ENCODE results near the gene CNTNAP5. TPM values are rescaled to one million over a fixed set of nuclear protein-coding genes. Genes with fewer than 3 reads are reported as not detected.

Gene CNTNAP5
- total RNA-seq, 1 experiment from 2014 or later = not detected

GRCh38 chr2:124560592-124561112 lies 535.6 kb downstream of the CNTNAP5 start:
- H3K9me3 Mint-ChIP-seq (ENCODE audit: low read depth, unreplicated experiment) = peaks cover 30% of the 10 kb centered on the region
- BruUV-seq (replicated peaks) = no TSS peak
- H3K27ac Mint-ChIP-seq (ENCODE audit: unreplicated experiment) = no peak overlapping the region
- H3K4me3 Mint-ChIP-seq (ENCODE audit: low read depth, unreplicated experiment) = no peak overlapping the region
- H3K4me1 Mint-ChIP-seq (ENCODE audit: low read depth, unreplicated experiment) = no peaks in the 10 kb centered on the region
- intact Hi-C loops (cut with micrococcal nuclease; ENCODE audit: unreplicated experiment) = no loop called here
- H3K27me3 Mint-ChIP-seq (ENCODE audit: unreplicated experiment) = no peaks in the 10 kb centered on the region
- H3K36me3 Mint-ChIP-seq (ENCODE audit: insufficient read depth, unreplicated experiment) = no peaks in the 10 kb centered on the region
- CTCF ChIA-PET = interaction anchor here (0.6 kb wide), 1 partner anchor 13 kb away, joined by 5 read pairs; no protein-coding TSS in a partner anchor
- no peak for TF ChIP-seq CTCF (IDR thresholded peaks at IDR 0.05; ENCODE audit: unreplicated experiment)
- DNase-seq = no peak

GRCh38 chr2:124561486-124561885 lies 536.4 kb downstream of the CNTNAP5 start:
- Mint-ChIP-seq H3K36me3 (ENCODE audit: insufficient read depth, unreplicated experiment) (no peaks in the 10 kb centered on the region), H3K4me1 (ENCODE audit: low read depth, unreplicated experiment) (no peaks in the 10 kb centered on the region), H3K27ac (ENCODE audit: unreplicated experiment) (no peak overlapping the region), H3K9me3 (ENCODE audit: low read depth, unreplicated experiment) (peaks cover 24% of the 10 kb centered on the region), H3K27me3 (ENCODE audit: unreplicated experiment) (no peaks in the 10 kb centered on the region), H3K4me3 (ENCODE audit: low read depth, unreplicated experiment) (no peak overlapping the region)
- intact Hi-C loops (cut with micrococcal nuclease; ENCODE audit: unreplicated experiment) = no loop called here
- BruUV-seq (replicated peaks) = no TSS peak
- no peak for DNase-seq
- TF ChIP-seq CTCF (IDR thresholded peaks at IDR 0.05; ENCODE audit: unreplicated experiment) = no peak
- CTCF ChIA-PET = no interaction called here

GRCh38 chr2:124563426-124563825 lies 538.3 kb downstream of the CNTNAP5 start:
- H3K27me3 Mint-ChIP-seq (ENCODE audit: unreplicated experiment) = no peaks in the 10 kb centered on the region
- BruUV-seq (replicated peaks) = no TSS peak
- no peaks in the 10 kb centered on the region for H3K4me1 Mint-ChIP-seq (ENCODE audit: low read depth, unreplicated experiment)
- H3K4me3 Mint-ChIP-seq (ENCODE audit: low read depth, unreplicated experiment) = no peak overlapping the region
- no peak for DNase-seq
- intact Hi-C loops (cut with micrococcal nuclease; ENCODE audit: unreplicated experiment) = no loop called here
- no peaks in the 10 kb centered on the region for H3K36me3 Mint-ChIP-seq (ENCODE audit: insufficient read depth, unreplicated experiment)
- CTCF ChIA-PET = no interaction called here
- TF ChIP-seq CTCF (IDR thresholded peaks at IDR 0.05; ENCODE audit: unreplicated experiment) = no peak
- peaks cover 19% of the 10 kb centered on the region for H3K9me3 Mint-ChIP-seq (ENCODE audit: low read depth, unreplicated experiment)
- no peak overlapping the region for H3K27ac Mint-ChIP-seq (ENCODE audit: unreplicated experiment)

- intact Hi-C loops (cut with micrococcal nuclease; ENCODE audit: unreplicated experiment) = no loop called here
Observed at GRCh38 chr2:124566518-124566970, 541.5 kb downstream of the CNTNAP5 start.

More at GRCh38 chr2:124566518-124566970, 541.5 kb downstream of the CNTNAP5 start:
- BruUV-seq (replicated peaks) = no TSS peak
- Mint-ChIP-seq H3K9me3 (ENCODE audit: low read depth, unreplicated experiment) (peaks cover 26% of the 10 kb centered on the region), H3K27me3 (ENCODE audit: unreplicated experiment) (no peaks in the 10 kb centered on the region), H3K27ac (ENCODE audit: unreplicated experiment) (no peak overlapping the region), H3K4me3 (ENCODE audit: low read depth, unreplicated experiment) (no peak overlapping the region), H3K36me3 (ENCODE audit: insufficient read depth, unreplicated experiment) (no peaks in the 10 kb centered on the region), H3K4me1 (ENCODE audit: low read depth, unreplicated experiment) (no peaks in the 10 kb centered on the region)
- CTCF ChIA-PET = no interaction called here
- DNase-seq = peak; percentile 1
- no peak for TF ChIP-seq CTCF (IDR thresholded peaks at IDR 0.05; ENCODE audit: unreplicated experiment)
